HG02852 (cell line): ENCODE results near the gene CEP85.
"Not testable (repeated sequence)": the region's sequence is repeated elsewhere in the genome, so short reads cannot be mapped to it uniquely, and the experiment has no call there.

Experiments used
- ATAC-seq: cut with Tn5 transposase; IDR thresholded peaks from one replicate; pipeline ENCODE4 v1.9.1; 2021; ENCODE audit warnings: mild to moderate bottlenecking, moderate library complexity; ENCODE audit not compliant: unreplicated experiment

CEP85 gene

GRCh38 chr1:26224606-26225005 lies 9.4 kb upstream of the CEP85 start:
- no peak for ATAC-seq

GRCh38 chr1:26225033-26225831 lies 8.8 kb upstream of the CEP85 start:
- ATAC-seq: no peak

GRCh38 chr1:26230682-26231081 lies 3.3 kb upstream of the CEP85 start:
- ATAC-seq: not testable (repeated sequence)

GRCh38 chr1:26234644-26235370 lies 807 bp downstream of the CEP85 start:
- no peak for ATAC-seq

- no peak for ATAC-seq
These were observed 3.4 kb downstream of the CEP85 start for GRCh38 chr1:26237230-26237966.

GRCh38 chr1:26239936-26240335 lies 5.9 kb downstream of the CEP85 start:
- no peak for ATAC-seq

- no peak for ATAC-seq
These were observed 18.7 kb downstream of the CEP85 start for GRCh38 chr1:26252718-26253117.

- ATAC-seq: no peak
These were observed 20.4 kb downstream of the CEP85 start for GRCh38 chr1:26254404-26254803.

- no peak for ATAC-seq
These were observed 23.2 kb downstream of the CEP85 start for GRCh38 chr1:26257222-26257621.

GRCh38 chr1:26259005-26259404 lies 25.0 kb downstream of the CEP85 start:
- ATAC-seq: no peak

- no peak for ATAC-seq
These were observed 25.6 kb downstream of the CEP85 start for GRCh38 chr1:26259578-26259977.

GRCh38 chr1:26263212-26263611 lies 29.2 kb downstream of the CEP85 start:
- no peak for ATAC-seq

GRCh38 chr1:26265405-26265804 lies 31.4 kb downstream of the CEP85 start:
- no peak for ATAC-seq

GRCh38 chr1:26268290-26269197 lies 34.5 kb downstream of the CEP85 start:
- ATAC-seq: no peak

- ATAC-seq: no peak
These were observed 35.2 kb downstream of the CEP85 start for GRCh38 chr1:26269198-26269550.

- ATAC-seq: no peak
These were observed 40.9 kb downstream of the CEP85 start for GRCh38 chr1:26274801-26275425.

- no peak for ATAC-seq
These were observed 41.8 kb downstream of the CEP85 start for GRCh38 chr1:26275580-26276431.

- no peak for ATAC-seq
These were observed 42.4 kb downstream of the CEP85 start for GRCh38 chr1:26276432-26276838.

GRCh38 chr1:26277261-26277661 lies 43.3 kb downstream of the CEP85 start:
- ATAC-seq: no peak
